Measurements from ENCODE around the gene SELL.
"Not testable (repeated sequence)": the region's sequence is repeated elsewhere in the genome, so short reads cannot be mapped to it uniquely, and the experiment has no call there.

SELL gene

GRCh38 chr1:169670244-169670643 lies 41.2 kb downstream of the SELL start:
- H3K4me3 ChIP-seq (ENCODE audit: low read depth, low read length) = not testable (repeated sequence)

GRCh38 chr1:169667699-169668596 lies 43.5 kb downstream of the SELL start:
- H3K4me3 ChIP-seq (ENCODE audit: low read depth, low read length) = not testable (repeated sequence)

DNA sequence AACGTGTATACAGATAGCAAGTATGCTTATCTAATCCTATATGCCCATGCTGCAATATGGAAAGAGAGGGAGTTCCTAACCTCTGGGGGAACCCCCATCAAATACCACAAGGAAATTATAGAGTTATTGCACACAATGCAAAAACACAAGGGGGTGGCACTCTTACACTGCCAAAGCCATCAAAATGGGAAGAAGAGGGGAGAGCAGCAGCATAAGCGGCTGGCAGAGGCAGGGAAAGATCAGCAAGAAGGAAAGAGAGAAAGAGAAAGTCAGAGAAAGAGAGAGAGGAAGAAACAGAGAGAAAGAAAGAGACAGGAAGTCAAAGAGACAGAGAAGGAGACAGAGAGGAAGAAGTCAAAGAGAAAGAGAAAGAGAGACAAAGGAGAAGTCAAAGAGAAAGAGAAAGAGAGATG lies 44.2 kb downstream of the SELL start:
- not testable (repeated sequence) for H3K4me3 ChIP-seq (ENCODE audit: low read depth, low read length)

GRCh38 chr1:169662680-169663079 lies 48.7 kb downstream of the SELL start:
- H3K4me3 ChIP-seq (ENCODE audit: low read depth, low read length) = not testable (repeated sequence)

GRCh38 chr1:169661066-169661465 lies 50.4 kb downstream of the SELL start:
- H3K4me3 ChIP-seq (ENCODE audit: low read depth, low read length) = not testable (repeated sequence)

DNA sequence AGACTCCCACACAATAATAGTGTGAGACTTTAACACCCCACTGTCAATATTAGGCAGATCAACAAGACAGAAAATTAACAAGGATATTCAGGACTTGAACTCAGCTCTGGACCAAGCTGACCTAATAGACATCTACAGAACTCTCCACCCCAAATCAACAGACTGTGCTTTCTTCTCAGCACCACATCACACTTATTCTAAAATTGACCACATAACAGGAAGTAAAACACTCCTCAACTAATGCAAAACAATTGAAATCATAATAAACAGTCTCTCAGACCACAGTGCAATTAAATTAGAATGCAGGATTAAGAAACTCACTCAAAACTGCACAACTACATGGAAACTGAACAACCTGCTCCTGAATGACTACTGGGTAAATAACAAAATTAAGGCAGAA lies 52.6 kb downstream of the SELL start:
- H3K4me3 ChIP-seq (ENCODE audit: low read depth, low read length) = not testable (repeated sequence)

DNA sequence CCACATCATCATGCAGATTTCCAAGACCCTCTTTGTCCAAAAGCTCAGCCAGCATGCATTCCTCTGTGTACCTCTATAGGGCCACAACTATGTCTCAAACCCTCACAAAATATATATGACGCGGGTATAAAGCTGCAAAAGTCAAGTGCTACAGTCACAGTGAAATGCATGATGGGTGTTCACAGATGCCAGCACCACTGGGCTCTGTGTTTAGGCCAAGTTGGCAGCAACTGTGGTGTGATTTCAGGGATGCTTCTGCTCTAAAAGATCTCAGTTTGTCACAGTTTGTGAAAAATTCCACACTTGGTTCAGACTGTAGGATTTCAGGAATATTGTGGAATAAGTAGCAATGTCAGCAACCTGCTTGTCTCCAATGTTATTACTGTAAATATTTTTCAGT lies 57.5 kb downstream of the SELL start:
- H3K4me3 ChIP-seq (ENCODE audit: low read depth, low read length) = no peak overlapping the region

DNA sequence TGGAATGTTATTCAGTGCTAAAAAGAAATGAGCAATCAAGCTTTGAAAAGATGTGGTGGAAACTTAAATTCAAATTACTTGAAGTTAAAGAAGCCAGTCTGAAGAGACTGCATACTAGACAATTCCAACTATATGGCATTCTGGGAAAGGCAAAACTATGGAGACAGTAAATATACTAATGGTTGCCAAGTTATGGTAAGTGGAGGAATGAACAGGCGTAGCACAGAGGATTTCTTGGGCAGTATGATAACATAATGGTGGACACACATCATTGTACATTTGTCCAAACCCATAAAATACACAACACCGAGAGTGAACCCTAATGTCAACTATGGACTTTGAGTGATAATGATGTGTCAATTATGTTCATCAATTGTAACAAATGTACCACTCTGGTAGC lies 60.4 kb downstream of the SELL start:
- no peak overlapping the region for H3K4me3 ChIP-seq (ENCODE audit: low read depth, low read length)

- H3K4me3 ChIP-seq (ENCODE audit: low read depth, low read length) = no peak overlapping the region
These were observed 60.9 kb downstream of the SELL start for GRCh38 chr1:169650551-169650950.

DNA sequence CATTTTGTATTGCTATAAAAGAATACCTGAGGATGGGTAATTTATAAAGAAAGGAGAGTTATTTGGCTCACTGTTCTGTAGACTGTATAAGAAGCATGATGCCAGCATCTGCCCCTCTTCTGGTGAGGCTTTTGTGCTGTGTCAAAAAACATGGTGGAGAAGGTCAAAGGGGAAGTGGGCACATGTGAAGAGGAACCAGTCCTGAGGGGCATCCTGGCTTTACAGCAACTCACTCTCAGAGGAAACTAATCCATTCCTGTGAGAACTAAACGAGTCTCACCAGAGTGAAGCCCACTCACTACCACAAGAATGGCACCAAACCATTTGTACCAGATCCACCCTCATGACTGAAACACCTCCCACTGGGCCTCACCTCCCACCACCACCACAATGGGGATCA lies 62.7 kb downstream of the SELL start:
- no peak overlapping the region for H3K4me3 ChIP-seq (ENCODE audit: low read depth, low read length)

DNA sequence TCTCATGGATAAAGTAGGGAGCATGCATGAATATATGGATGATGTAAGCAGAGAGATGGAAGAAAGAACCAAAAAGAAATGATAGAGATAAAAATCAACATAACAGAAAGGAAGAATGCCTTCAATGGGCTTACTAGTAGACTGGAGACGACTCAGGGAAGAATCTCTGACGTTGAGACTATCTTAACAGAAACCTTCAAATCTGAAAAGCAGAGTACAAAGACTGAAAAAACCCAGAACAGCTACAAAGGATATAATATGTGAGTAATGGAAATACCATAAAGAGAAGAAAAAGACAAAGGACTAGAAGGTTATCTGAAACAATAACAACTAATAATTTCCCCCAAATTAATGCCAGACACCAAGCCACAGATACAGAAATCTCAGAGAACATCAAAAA lies 63.2 kb downstream of the SELL start:
- H3K4me3 ChIP-seq (ENCODE audit: low read depth, low read length) = no peak overlapping the region

DNA sequence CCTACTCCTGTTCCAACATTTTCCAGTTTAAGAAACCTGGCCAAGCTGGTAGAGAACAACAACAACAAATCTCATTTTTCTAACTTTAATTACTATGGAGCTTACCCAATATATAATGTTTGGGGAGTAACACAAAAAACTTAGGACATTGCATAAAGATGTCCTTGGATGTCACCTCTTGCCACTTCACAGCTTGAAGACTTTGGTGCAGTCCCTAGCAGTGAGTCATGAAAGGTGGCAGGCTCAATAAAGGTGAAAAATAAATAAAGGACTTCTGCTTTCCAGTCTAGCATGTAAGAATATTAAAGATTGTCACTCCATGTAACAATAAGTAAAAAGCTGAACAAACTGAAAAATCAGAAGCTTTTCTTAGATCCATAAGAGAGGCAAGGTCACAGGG lies 63.9 kb downstream of the SELL start:
- no peak overlapping the region for H3K4me3 ChIP-seq (ENCODE audit: low read depth, low read length)

DNA sequence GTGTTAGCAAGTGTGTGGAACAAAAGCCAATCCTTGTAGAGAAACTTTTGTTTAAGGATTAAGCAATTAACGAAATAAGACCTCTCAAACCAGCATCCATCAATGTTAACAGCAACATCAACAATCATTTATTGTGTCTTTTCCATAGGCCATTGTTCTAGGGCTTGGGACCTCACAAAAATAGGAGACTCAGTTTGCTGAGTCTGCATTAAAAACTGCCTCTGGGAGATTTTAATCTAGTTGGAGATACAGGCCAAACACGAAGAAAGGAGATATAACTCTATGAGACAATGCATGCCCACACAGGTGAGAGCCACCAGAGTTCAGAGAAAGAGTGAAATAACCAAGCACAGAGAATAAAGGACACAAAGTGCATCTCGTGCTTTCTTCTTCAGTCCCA lies 67.1 kb downstream of the SELL start:
- no peak overlapping the region for H3K4me3 ChIP-seq (ENCODE audit: low read depth, low read length)
